Measurements from ENCODE around the gene DIP2A.

Gene DIP2A

DNA sequence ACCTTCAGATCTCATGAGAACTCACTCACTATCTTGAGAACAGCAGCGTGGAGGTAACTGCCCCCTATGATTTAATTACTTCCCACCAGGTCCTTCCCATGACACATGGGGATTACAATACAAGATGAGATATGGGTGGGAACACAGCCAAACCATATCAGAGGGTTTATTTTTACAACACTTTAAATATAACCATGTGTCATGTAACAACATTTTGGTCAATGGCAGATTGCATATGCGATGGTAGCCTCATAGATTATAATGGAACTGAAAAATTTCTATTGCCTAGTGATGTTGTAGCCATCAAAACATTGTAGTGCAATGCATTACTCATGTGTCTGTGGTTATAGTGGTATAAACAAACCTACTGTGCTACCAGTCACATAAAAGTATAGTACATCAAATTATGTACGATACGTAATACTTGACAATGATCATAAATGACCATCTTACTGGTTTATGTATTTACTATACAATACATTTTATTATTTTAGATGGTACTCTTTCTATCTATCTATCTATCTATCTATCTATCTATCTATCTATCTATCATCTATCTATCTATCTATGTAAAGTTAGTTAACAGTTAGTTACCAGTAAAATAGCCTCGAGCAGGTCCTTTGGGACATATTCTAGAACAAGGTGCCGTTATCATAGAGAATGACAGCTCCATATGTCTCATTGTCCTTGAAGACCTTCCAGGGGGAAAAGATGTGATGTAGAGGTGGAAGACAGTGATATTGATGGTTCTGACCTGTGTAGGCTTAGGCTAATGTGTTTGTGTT is 158.8 kb downstream of the DIP2A start:
- no peaks in the 10 kb centered on the region; the same call in none of the 2 replicates for H3K27me3 ChIP-seq
- H3K4me1 ChIP-seq = no peaks in the 10 kb centered on the region
- TF ChIP-seq, protein P1, sequence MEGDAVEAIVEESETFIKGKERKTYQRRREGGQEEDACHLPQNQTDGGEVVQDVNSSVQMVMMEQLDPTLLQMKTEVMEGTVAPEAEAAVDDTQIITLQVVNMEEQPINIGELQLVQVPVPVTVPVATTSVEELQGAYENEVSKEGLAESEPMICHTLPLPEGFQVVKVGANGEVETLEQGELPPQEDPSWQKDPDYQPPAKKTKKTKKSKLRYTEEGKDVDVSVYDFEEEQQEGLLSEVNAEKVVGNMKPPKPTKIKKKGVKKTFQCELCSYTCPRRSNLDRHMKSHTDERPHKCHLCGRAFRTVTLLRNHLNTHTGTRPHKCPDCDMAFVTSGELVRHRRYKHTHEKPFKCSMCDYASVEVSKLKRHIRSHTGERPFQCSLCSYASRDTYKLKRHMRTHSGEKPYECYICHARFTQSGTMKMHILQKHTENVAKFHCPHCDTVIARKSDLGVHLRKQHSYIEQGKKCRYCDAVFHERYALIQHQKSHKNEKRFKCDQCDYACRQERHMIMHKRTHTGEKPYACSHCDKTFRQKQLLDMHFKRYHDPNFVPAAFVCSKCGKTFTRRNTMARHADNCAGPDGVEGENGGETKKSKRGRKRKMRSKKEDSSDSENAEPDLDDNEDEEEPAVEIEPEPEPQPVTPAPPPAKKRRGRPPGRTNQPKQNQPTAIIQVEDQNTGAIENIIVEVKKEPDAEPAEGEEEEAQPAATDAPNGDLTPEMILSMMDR (IDR thresholded peaks at IDR 0.05; ENCODE audit: low read depth, low read length) = no peak
- no peaks in the 10 kb centered on the region; the same call in 1 of the 2 replicates for H3K9me3 ChIP-seq
- DNase-seq = no peak
- no peak overlapping the region for H3K4me3 ChIP-seq (ENCODE audit: low read depth, low read length)
- H3K36me3 ChIP-seq = no peaks in the 10 kb centered on the region

DNA sequence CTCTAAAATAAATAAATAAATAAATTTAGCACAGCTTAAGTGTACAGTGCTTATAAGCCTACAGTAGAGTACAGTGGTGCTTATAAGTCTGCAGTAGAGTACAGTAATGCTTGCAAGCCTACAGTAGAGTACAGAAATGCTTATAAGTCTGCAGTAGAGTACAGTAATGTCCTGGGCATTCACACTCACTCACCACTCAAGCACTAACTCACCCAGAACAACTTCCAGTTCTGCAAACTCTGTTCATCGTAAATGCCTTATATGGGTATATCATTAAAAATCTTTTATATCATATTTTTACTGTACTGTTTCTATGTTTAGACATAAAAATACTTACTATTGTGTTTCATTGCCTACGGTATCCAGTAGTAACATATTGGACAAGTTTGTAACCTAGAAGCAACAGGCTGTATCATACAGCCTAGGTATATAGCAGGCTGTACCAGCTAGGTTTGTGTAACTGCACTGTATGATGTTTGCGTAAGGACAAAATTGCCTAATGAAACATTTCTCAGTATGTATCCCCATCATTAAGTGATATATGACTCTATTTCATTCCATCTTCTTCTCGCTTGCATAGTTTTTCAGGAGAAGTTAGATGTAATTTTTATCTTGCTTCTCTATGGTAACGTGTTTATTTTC is 160.2 kb downstream of the DIP2A start:
- Histone ChIP-seq H3K36me3 (no peaks in the 10 kb centered on the region), H3K4me3 (ENCODE audit: low read depth, low read length) (no peak overlapping the region), H3K4me1 (no peaks in the 10 kb centered on the region), H3K9me3 (no peaks in the 10 kb centered on the region; the same call in 1 of the 2 replicates), H3K27me3 (no peaks in the 10 kb centered on the region; the same call in none of the 2 replicates)
- TF ChIP-seq, protein P1 (IDR thresholded peaks at IDR 0.05; ENCODE audit: low read depth, low read length) = no peak
- DNase-seq = no peak

Data from BE2C (cell line).